Right lobe of liver (tissue), 4 donors: Measurements from ENCODE around the gene TBC1D1.

Source experiments
- POLR2A ChIP-seq: fragments of 450-650 bp; IDR thresholded peaks from one replicate; pipeline ENCODE4 v1.6.1; 2017; ENCODE audit warnings: antibody characterized with exemption, mild to moderate bottlenecking
- TF ChIP-seq, protein P1 (sequence below), 4 donors: fragments of 200-600 bp in 3 of 4; fragments of 450-650 bp in 1 of 4; IDR thresholded peaks; one replicate each; pipeline versions ENCODE4 v1.5.1 to v1.8.0; 2016 to 2022; ENCODE audit warnings: antibody characterized with exemption in 4 of 4, mild to moderate bottlenecking in 2 of 4
- donor health status: DM: no; HTN: no; CAD: no.
- donor health status: DM: no; HTN: no; CAD: no.
- donor health status: DM: no; HTN: yes; CAD: no.

DNA sequence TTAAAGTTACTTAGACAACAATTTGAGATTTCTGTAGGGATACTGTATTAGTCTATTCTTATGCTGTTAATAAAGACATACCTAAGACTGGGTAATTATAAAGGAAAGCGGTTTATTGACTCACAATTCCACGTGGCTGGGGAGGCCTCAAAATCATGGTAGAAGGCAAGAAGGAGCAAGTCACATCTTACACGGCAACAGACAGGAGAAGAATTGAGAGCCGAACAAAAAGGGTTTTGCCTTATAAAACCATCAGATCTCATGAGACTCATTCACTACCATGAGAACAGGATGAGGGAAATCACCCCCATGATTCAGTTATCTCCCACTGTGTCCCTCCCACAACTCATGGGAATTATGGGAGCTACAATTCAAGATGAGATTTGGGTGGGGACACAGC is 80.3 kb downstream of the TBC1D1 start:
- TF ChIP-seq, protein P1, sequence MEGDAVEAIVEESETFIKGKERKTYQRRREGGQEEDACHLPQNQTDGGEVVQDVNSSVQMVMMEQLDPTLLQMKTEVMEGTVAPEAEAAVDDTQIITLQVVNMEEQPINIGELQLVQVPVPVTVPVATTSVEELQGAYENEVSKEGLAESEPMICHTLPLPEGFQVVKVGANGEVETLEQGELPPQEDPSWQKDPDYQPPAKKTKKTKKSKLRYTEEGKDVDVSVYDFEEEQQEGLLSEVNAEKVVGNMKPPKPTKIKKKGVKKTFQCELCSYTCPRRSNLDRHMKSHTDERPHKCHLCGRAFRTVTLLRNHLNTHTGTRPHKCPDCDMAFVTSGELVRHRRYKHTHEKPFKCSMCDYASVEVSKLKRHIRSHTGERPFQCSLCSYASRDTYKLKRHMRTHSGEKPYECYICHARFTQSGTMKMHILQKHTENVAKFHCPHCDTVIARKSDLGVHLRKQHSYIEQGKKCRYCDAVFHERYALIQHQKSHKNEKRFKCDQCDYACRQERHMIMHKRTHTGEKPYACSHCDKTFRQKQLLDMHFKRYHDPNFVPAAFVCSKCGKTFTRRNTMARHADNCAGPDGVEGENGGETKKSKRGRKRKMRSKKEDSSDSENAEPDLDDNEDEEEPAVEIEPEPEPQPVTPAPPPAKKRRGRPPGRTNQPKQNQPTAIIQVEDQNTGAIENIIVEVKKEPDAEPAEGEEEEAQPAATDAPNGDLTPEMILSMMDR (IDR thresholded peaks at IDR 0.05) = no peak
- no peak for TF ChIP-seq POLR2A
